Fibroblast of lung (primary cell): Measurements from ENCODE around the gene DCTPP1. TPM values are rescaled to one million over a fixed set of nuclear protein-coding genes. Genes with fewer than 3 reads are reported as not detected.

ENCODE experiments used
- DNase-seq, 2 donors: peaks; one replicate each; pipeline versions ENCODE4 v3.0.0 to v3.0.0-alpha.2; 2010; ENCODE audit warnings: low read depth in 2 of 2
- H2AFZ ChIP-seq: 2 replicates; pipeline ENCODE4 v1.5.1; 2012; ENCODE audit warnings: low read length, control low read depth, inconsistent platforms
- H3K27ac ChIP-seq: 2 replicates; pipeline ENCODE4 v1.5.1; 2011; ENCODE audit warnings: low read length, control low read depth; ENCODE audit not compliant: insufficient read depth
- H3K27me3 ChIP-seq: 2 replicates; pipeline ENCODE4 v1.5.1; 2011; ENCODE audit warnings: mild to moderate bottlenecking, low read length; ENCODE audit not compliant: control insufficient read depth, insufficient read depth
- H3K36me3 ChIP-seq: 2 replicates; pipeline ENCODE4 v1.5.1; 2011; ENCODE audit warnings: low read length; ENCODE audit not compliant: control insufficient read depth, insufficient read depth
- H3K4me1 ChIP-seq: 2 replicates; pipeline ENCODE4 v1.5.1; 2011; ENCODE audit warnings: low read length; ENCODE audit not compliant: control insufficient read depth, insufficient read depth; ENCODE audit errors: extremely low read depth
- H3K4me2 ChIP-seq: 2 replicates; pipeline ENCODE4 v1.5.1; 2011; ENCODE audit warnings: low read length, control low read depth; ENCODE audit not compliant: insufficient read depth; ENCODE audit errors: extremely low read depth
- H3K4me3 ChIP-seq, 4 experiments: fragments of 200-600 bp in 1 of 4; sonication (generic) in 1 of 4; replicated peaks in 1 of 4; 2 replicates each; pipeline ENCODE4 v1.5.1; 2011 to 2016; ENCODE audit warnings: low read length in 4 of 4, low read depth in 3 of 4, mild to moderate bottlenecking in 3 of 4, control low read depth in 2 of 4, inconsistent platforms in 1 of 4, mixed read lengths in 1 of 4; ENCODE audit not compliant: insufficient read depth in 1 of 4; ENCODE audit errors: control extremely low read depth in 1 of 4
- H3K79me2 ChIP-seq: 2 replicates; pipeline ENCODE4 v1.5.1; 2012; ENCODE audit warnings: mild to moderate bottlenecking, low read length, inconsistent platforms; ENCODE audit not compliant: control insufficient read depth, insufficient read depth
- H3K9ac ChIP-seq: 2 replicates; pipeline ENCODE4 v1.5.1; 2011; ENCODE audit warnings: mild to moderate bottlenecking, low read length, control low read depth; ENCODE audit not compliant: insufficient read depth
- H3K9me3 ChIP-seq: 2 replicates; pipeline ENCODE4 v1.5.1; 2012; ENCODE audit warnings: low read depth, low read length; ENCODE audit not compliant: control insufficient read depth, insufficient read depth
- H4K20me1 ChIP-seq: 2 replicates; pipeline ENCODE4 v1.5.1; 2011; ENCODE audit warnings: low read length; ENCODE audit not compliant: control insufficient read depth, insufficient read depth; ENCODE audit errors: extremely low read depth
- CTCF ChIP-seq, 2 donors: IDR thresholded peaks in 1 of 2; conservative IDR thresholded peaks in 1 of 2; 1 replicate in 1 of 2; 2 replicates in 1 of 2; pipeline ENCODE4 v1.5.1; 2011 to 2012; ENCODE audit warnings: low read length in 2 of 2, control low read depth in 1 of 2, inconsistent platforms in 1 of 2, low read depth in 1 of 2, mild to moderate bottlenecking in 1 of 2
- EZH2 ChIP-seq: IDR thresholded peaks from 2 replicates; pipeline ENCODE4 v1.5.1; 2012; ENCODE audit warnings: low read length, control low read depth, mild to moderate bottlenecking; ENCODE audit errors: missing control alignments
- polyA plus RNA-seq, 2 donors: library from polyadenylated mRNA; depleted of rRNA in 1 of 2; stranded (reverse) in 1 of 2; unstranded in 1 of 2; fragments of >200 nt; gene quantifications; 2 replicates each; pipeline ENCODE4 v1.2.1, GENCODE V29; 2011 to 2012; ENCODE audit warnings: missing spikeins in 1 of 2
- total RNA-seq: library from RNA; depleted of rRNA; stranded (reverse); fragments of >200 nt; gene quantifications from 2 replicates; pipeline ENCODE4 v1.2.1, GENCODE V29; 2014

Gene DCTPP1
- total and polyA plus RNA-seq, 2 donors (not counting 1 experiment from before 2014, with no cell fraction given) = 6.6 to 23.6 TPM

- Histone ChIP-seq H4K20me1 (no peaks in the 10 kb centered on the region), H3K4me3 (no peak overlapping the region), H3K9me3 (no peaks in the 10 kb centered on the region), H3K36me3 (no peaks in the 10 kb centered on the region), H3K27ac (no peak overlapping the region), H3K4me2 (no peak overlapping the region), H2AFZ (no peak overlapping the region), H3K27me3 (peaks cover 9% of the 10 kb centered on the region), H3K9ac (no peak overlapping the region), H3K4me1 (no peaks in the 10 kb centered on the region), H3K79me2 (no peaks in the 10 kb centered on the region)
- DNase-seq = no peak
- no peak for TF ChIP-seq CTCF (conservative IDR thresholded peaks at IDR 0.05 in 1 of 2, IDR thresholded peaks at IDR 0.05 in 1 of 2; ENCODE audit: low read depth in 1 of 2, low read length in 2 of 2)
- TF ChIP-seq EZH2 = no peak
These were observed 9.0 kb upstream of the DCTPP1 start for GRCh38 chr16:30438835-30439234.

GRCh38 chr16:30437511-30438046, 7.7 kb upstream of the DCTPP1 start:
- Histone ChIP-seq H3K9ac (no peak overlapping the region), H3K9me3 (no peaks in the 10 kb centered on the region), H3K79me2 (no peaks in the 10 kb centered on the region), H3K4me1 (no peaks in the 10 kb centered on the region), H3K4me2 (no peak overlapping the region), H3K27ac (no peak overlapping the region), H4K20me1 (no peaks in the 10 kb centered on the region), H3K36me3 (no peaks in the 10 kb centered on the region), H3K4me3 (no peak overlapping the region), H3K27me3 (peaks cover 9% of the 10 kb centered on the region), H2AFZ (no peak overlapping the region)
- no peak for DNase-seq
- TF ChIP-seq EZH2 (no peak), CTCF (conservative IDR thresholded peaks at IDR 0.05 in 1 of 2, IDR thresholded peaks at IDR 0.05 in 1 of 2; ENCODE audit: low read depth in 1 of 2, low read length in 2 of 2) (no peak)

DNA sequence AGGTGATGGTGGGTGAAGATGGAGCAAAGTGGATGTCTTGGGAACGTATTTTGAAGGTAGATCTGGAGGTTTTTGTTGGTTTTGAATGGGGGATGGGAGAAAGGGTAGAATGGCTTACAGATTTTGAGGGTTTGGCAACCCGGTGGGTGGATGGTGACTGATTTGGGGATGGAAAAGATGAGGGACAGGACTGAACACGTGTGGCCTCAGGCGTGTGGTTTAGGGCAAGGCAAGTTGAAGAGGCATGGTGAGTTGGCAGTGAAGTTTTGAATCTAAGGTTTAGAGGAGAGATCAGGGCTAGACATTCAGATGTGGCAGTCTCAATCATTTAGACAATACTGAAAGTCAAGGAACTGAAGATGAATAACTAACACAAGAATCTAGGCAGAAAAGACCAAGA, 5.0 kb upstream of the DCTPP1 start:
- no peaks in the 10 kb centered on the region for H3K9me3 ChIP-seq
- H3K27ac ChIP-seq = no peak overlapping the region
- H3K36me3 ChIP-seq = no peaks in the 10 kb centered on the region
- H3K4me3 ChIP-seq = no peak overlapping the region
- H4K20me1 ChIP-seq = no peaks in the 10 kb centered on the region
- TF ChIP-seq EZH2 = no peak
- TF ChIP-seq CTCF (conservative IDR thresholded peaks at IDR 0.05 in 1 of 2, IDR thresholded peaks at IDR 0.05 in 1 of 2; ENCODE audit: low read depth in 1 of 2, low read length in 2 of 2) = no peak
- H3K4me1 ChIP-seq = no peaks in the 10 kb centered on the region
- H3K27me3 ChIP-seq = peaks cover 9% of the 10 kb centered on the region
- H2AFZ ChIP-seq = no peak overlapping the region
- no peak overlapping the region for H3K9ac ChIP-seq
- H3K79me2 ChIP-seq = no peaks in the 10 kb centered on the region
- no peak overlapping the region for H3K4me2 ChIP-seq
- DNase-seq = no peak
